Panc1 (cell line): ENCODE results near the gene GHRHR. TPM values are rescaled to one million over a fixed set of nuclear protein-coding genes. Genes with fewer than 3 reads are reported as not detected.

Source experiments
- ATAC-seq: fragments of 200-7000 bp; cut with Tn5 transposase; 2 replicates; pipeline ENCODE4 v1.9.1; 2020; ENCODE audit warnings: mild to moderate bottlenecking, moderate library complexity
- BruUV-seq: library from RNA; stranded (reverse); fragments of 400-500 nt; replicated peaks from 2 replicates; lab custom pipeline; 2021; lab: Mats Ljungman, UMichigan
- CTCF ChIA-PET: fragments of 300-600 bp; sonication (Branson Sonifier 250); formaldehyde crosslinking; loops from one replicate; lab custom pipeline; 2022; ENCODE audit warnings: antibody characterized with exemption; lab: Charles Lee
- POLR2A ChIA-PET: fragments of 300-600 bp; sonication (Branson Sonifier 250); formaldehyde crosslinking; loops from one replicate; lab custom pipeline; 2022; ENCODE audit warnings: antibody characterized with exemption; lab: Charles Lee
- DNase-seq: peaks from one replicate; pipeline ENCODE4 v3.0.0-alpha.2; 2010; ENCODE audit warnings: low read depth, low spot score
- H3K27ac ChIP-seq: 2 replicates; pipeline ENCODE4 v1.5.1; 2011; ENCODE audit warnings: mild to moderate bottlenecking, low read length, inconsistent platforms
- H3K27me3 ChIP-seq: fragments of 200-500 bp; sonication (Bioruptor generic); 2 replicates; pipeline ENCODE4 v1.6.0; 2014; ENCODE audit warnings: low read length, inconsistent platforms; ENCODE audit not compliant: control insufficient read depth, insufficient read depth
- H3K36me3 ChIP-seq: fragments of 200-500 bp; sonication (Bioruptor generic); 2 replicates; pipeline ENCODE4 v1.5.1; 2014; ENCODE audit warnings: inconsistent platforms, mild to moderate bottlenecking, low read length, moderate library complexity; ENCODE audit not compliant: control insufficient read depth, insufficient read depth
- H3K4me1 ChIP-seq: 2 replicates; pipeline ENCODE4 v1.5.1; 2011; ENCODE audit warnings: inconsistent platforms, mild to moderate bottlenecking, low read length, moderate library complexity; ENCODE audit not compliant: control insufficient read depth, insufficient read depth
- H3K4me3 ChIP-seq, 2 experiments: 2 replicates each; pipeline ENCODE4 v1.5.1; 2011 to 2012; ENCODE audit warnings: low read depth in 2 of 2, low read length in 2 of 2, mild to moderate bottlenecking in 2 of 2, inconsistent platforms in 1 of 2, moderate library complexity in 1 of 2
- H3K9me3 ChIP-seq: fragments of 200-500 bp; sonication (Bioruptor generic); 2 replicates; pipeline ENCODE4 v1.5.1; 2014; ENCODE audit warnings: low read depth, mild to moderate bottlenecking, inconsistent platforms, low read length, moderate library complexity; ENCODE audit not compliant: control insufficient read depth, insufficient read depth
- CTCF ChIP-seq: fragments of 450-650 bp; IDR thresholded peaks from 2 replicates; pipeline ENCODE4 v1.5.1; 2017; ENCODE audit warnings: mild to moderate bottlenecking
- POLR2AphosphoS5 ChIP-seq: IDR thresholded peaks from 2 replicates; pipeline ENCODE4 v1.6.1; 2012; ENCODE audit warnings: mild to moderate bottlenecking, low read depth, low read length, moderate library complexity
- REST ChIP-seq, 2 experiments: IDR thresholded peaks; 2 replicates each; pipeline ENCODE4 v1.6.1; 2011 to 2012; ENCODE audit warnings: low read depth in 2 of 2, control low read depth in 1 of 2, low read length in 1 of 2, mild to moderate bottlenecking in 1 of 2, moderate library complexity in 1 of 2; ENCODE audit not compliant: insufficient read depth in 1 of 2
- SIN3A ChIP-seq: IDR thresholded peaks from 2 replicates; pipeline ENCODE4 v1.6.1; 2012; ENCODE audit warnings: low read depth, mild to moderate bottlenecking, low read length, moderate library complexity, borderline replicate concordance; ENCODE audit not compliant: insufficient read depth
- TCF7L2 ChIP-seq: IDR thresholded peaks from 2 replicates; pipeline ENCODE4 v1.6.1; 2011; ENCODE audit warnings: mild to moderate bottlenecking, low read depth, low read length, inconsistent platforms
- in situ Hi-C: cut with HindIII; loops from 2 replicates; pipeline ENCODE4 v1.10.0; 2016; ENCODE audit warnings: low sequenced_read_pairs, low pct_unique_long_range_greater_than_20kb
- intact Hi-C: fragments of 100-400 bp; cut with micrococcal nuclease; formaldehyde crosslinking; loops from one replicate; pipeline ENCODE4 v1.10.0; 2022; ENCODE audit not compliant: unreplicated experiment
- total RNA-seq: library from RNA; stranded (reverse); gene quantifications from one replicate; pipeline ENCODE4 v1.2.1, GENCODE V29; 2021; ENCODE audit not compliant: unreplicated experiment

Gene GHRHR
- total RNA-seq, 1 experiment from 2014 or later: not detected

GRCh38 chr7:30977896-30978564, 14.3 kb downstream of the GHRHR start:
- TF ChIP-seq REST (IDR thresholded peaks at IDR 0.05; ENCODE audit: insufficient read depth in 1 of 2, low read depth in 2 of 2, low read length in 1 of 2) (no peak), POLR2AphosphoS5 (no peak), CTCF (peak; percentile 92), SIN3A (no peak), TCF7L2 (no peak)
- ChIA-PET CTCF (interaction anchor here (0.7 to 1.2 kb wide), 3 partner anchors 43 to 157 kb away, joined by 3 to 5 read pairs (median 3); no protein-coding TSS in a partner anchor), POLR2A (no interaction called here)
- H3K4me3 ChIP-seq: no peak overlapping the region
- BruUV-seq: no TSS peak
- peaks cover 8% of the 10 kb centered on the region; the same call in 1 of the 2 replicates for H3K4me1 ChIP-seq
- H3K27me3 ChIP-seq: peaks cover 21% of the 10 kb centered on the region
- intact Hi-C loops (loop anchor here (2.0 kb wide), 1 partner anchor 177 kb away; no protein-coding TSS in a partner anchor), in situ Hi-C loops (no loop called here)
- DNase-seq: no peak
- peak; percentile 84 for ATAC-seq
- no peak overlapping the region for H3K27ac ChIP-seq
- no peaks in the 10 kb centered on the region for H3K9me3 ChIP-seq
- H3K36me3 ChIP-seq: no peaks in the 10 kb centered on the region

- Histone ChIP-seq H3K27me3 (peaks cover 18% of the 10 kb centered on the region), H3K4me3 (no peak overlapping the region), H3K36me3 (no peaks in the 10 kb centered on the region), H3K4me1 (peaks cover 8% of the 10 kb centered on the region; the same call in 1 of the 2 replicates), H3K27ac (no peak overlapping the region), H3K9me3 (no peaks in the 10 kb centered on the region)
- intact Hi-C loops: loop anchor here (2.0 kb wide), 1 partner anchor 178 kb away; no protein-coding TSS in a partner anchor
- ATAC-seq (no peak), DNase-seq (no peak)
- BruUV-seq: no TSS peak
- in situ Hi-C loops: no loop called here
- ChIA-PET POLR2A (no interaction called here), CTCF (interaction anchor here (1.2 kb wide), 1 partner anchor 144 kb away, joined by 5 read pairs; no protein-coding TSS in a partner anchor)
- TF ChIP-seq TCF7L2 (no peak), REST (IDR thresholded peaks at IDR 0.05; ENCODE audit: insufficient read depth in 1 of 2, low read depth in 2 of 2, low read length in 1 of 2) (no peak), CTCF (no peak), POLR2AphosphoS5 (no peak), SIN3A (no peak)
Observed at GRCh38 chr7:30979027-30979426, 15.3 kb downstream of the GHRHR start.
